ENCODE measurements around the gene ZNF70. TPM values are rescaled to one million over a fixed set of nuclear protein-coding genes. Genes with fewer than 3 reads are reported as not detected.

Gene ZNF70
- total RNA-seq, 1 experiment from 2014 or later: 3.2 TPM

- ChIA-PET CTCF (interaction anchor here (0.6 kb wide), 1 partner anchor 17 kb away, joined by 3 read pairs; no protein-coding TSS in a partner anchor), RAD21 (ENCODE audit: low non-redundant PET in 1 of 2, low total read pairs in 2 of 2, uncharacterized antibody in 2 of 2, unreplicated experiment in 2 of 2) (no interaction called here), POLR2A (no interaction called here)
- no peak for DNase-seq (ENCODE audit: low read depth, low spot score)
- Histone ChIP-seq H3K9me3 (ENCODE audit: control insufficient read depth in 1 of 2, insufficient read depth in 1 of 2, low read depth in 1 of 2, low read length in 2 of 2) (no peaks in the 10 kb centered on the region), H3K27me3 (ENCODE audit: insufficient read depth, low read length) (no peaks in the 10 kb centered on the region), H3K27ac (ENCODE audit: low read depth, low read length) (no peak overlapping the region), H3K4me2 (ENCODE audit: low read length) (no peak overlapping the region), H3K36me3 (ENCODE audit: control insufficient read depth in 1 of 2, insufficient read depth in 2 of 2, low read length in 2 of 2) (no peaks in the 10 kb centered on the region), H2AFZ (ENCODE audit: low read depth, low read length, poor library complexity, severe bottlenecking) (no peak overlapping the region), H3K9me2 (ENCODE audit: insufficient read depth) (no peaks in the 10 kb centered on the region), H3K79me2 (ENCODE audit: insufficient read depth, low read length) (no peaks in the 10 kb centered on the region), H3K9ac (ENCODE audit: low read length) (no peak overlapping the region), H4K20me1 (ENCODE audit: insufficient read depth) (no peaks in the 10 kb centered on the region), H3K4me1 (ENCODE audit: control insufficient read depth in 1 of 2, insufficient read depth in 2 of 2, low read length in 2 of 2) (peaks cover 8 to 25% of the 10 kb centered on the region in 2 experiments), H3K4me3 (replicated peaks in 1 of 2; ENCODE audit: low read depth in 1 of 2, low read length in 2 of 2) (no peak overlapping the region)
- intact Hi-C loops (cut with micrococcal nuclease): no loop called here
- BruUV-seq (replicated peaks): no TSS peak
- no peak for TF ChIP-seq CBX3 (IDR thresholded peaks at IDR 0.05; ENCODE audit: low read depth)
- TF ChIP-seq, protein P1, sequence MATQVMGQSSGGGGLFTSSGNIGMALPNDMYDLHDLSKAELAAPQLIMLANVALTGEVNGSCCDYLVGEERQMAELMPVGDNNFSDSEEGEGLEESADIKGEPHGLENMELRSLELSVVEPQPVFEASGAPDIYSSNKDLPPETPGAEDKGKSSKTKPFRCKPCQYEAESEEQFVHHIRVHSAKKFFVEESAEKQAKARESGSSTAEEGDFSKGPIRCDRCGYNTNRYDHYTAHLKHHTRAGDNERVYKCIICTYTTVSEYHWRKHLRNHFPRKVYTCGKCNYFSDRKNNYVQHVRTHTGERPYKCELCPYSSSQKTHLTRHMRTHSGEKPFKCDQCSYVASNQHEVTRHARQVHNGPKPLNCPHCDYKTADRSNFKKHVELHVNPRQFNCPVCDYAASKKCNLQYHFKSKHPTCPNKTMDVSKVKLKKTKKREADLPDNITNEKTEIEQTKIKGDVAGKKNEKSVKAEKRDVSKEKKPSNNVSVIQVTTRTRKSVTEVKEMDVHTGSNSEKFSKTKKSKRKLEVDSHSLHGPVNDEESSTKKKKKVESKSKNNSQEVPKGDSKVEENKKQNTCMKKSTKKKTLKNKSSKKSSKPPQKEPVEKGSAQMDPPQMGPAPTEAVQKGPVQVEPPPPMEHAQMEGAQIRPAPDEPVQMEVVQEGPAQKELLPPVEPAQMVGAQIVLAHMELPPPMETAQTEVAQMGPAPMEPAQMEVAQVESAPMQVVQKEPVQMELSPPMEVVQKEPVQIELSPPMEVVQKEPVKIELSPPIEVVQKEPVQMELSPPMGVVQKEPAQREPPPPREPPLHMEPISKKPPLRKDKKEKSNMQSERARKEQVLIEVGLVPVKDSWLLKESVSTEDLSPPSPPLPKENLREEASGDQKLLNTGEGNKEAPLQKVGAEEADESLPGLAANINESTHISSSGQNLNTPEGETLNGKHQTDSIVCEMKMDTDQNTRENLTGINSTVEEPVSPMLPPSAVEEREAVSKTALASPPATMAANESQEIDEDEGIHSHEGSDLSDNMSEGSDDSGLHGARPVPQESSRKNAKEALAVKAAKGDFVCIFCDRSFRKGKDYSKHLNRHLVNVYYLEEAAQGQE (IDR thresholded peaks at IDR 0.05; ENCODE audit: low read depth): no peak
- TF ChIP-seq CTCF (IDR thresholded peaks at IDR 0.05 in 2 of 3, conservative IDR thresholded peaks at IDR 0.05 in 1 of 3; ENCODE audit: borderline replicate concordance in 1 of 3, insufficient read depth in 1 of 3, low read depth in 2 of 3, low read length in 2 of 3): no peak
- no peak for TF ChIP-seq TCF7L2 (IDR thresholded peaks at IDR 0.05; ENCODE audit: borderline replicate concordance, extremely low read depth, insufficient read depth, insufficient read length)
- TF ChIP-seq, protein P2, sequence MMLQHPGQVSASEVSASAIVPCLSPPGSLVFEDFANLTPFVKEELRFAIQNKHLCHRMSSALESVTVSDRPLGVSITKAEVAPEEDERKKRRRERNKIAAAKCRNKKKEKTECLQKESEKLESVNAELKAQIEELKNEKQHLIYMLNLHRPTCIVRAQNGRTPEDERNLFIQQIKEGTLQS (IDR thresholded peaks at IDR 0.05): no peak
- no peak for TF ChIP-seq ZFX (IDR thresholded peaks at IDR 0.05)
- no peak for TF ChIP-seq POLR2AphosphoS5 (IDR thresholded peaks at IDR 0.05; ENCODE audit: low read depth, low read length)
- no peak for TF ChIP-seq ZNF274 (IDR thresholded peaks at IDR 0.05; ENCODE audit: low read depth, low read length)
- TF ChIP-seq POLR2A (IDR thresholded peaks at IDR 0.05; ENCODE audit: borderline replicate concordance, extremely low read depth, insufficient read depth, insufficient read length): no peak
- TF ChIP-seq EZH2phosphoT487 (IDR thresholded peaks at IDR 0.05; ENCODE audit: borderline replicate concordance): no peak
- TF ChIP-seq CEBPB (IDR thresholded peaks at IDR 0.05; ENCODE audit: low read depth): no peak
- no peak for TF ChIP-seq SRF (IDR thresholded peaks at IDR 0.05; ENCODE audit: low read depth)
- no peak for TF ChIP-seq SP1 (IDR thresholded peaks at IDR 0.05; ENCODE audit: low read depth)
- no peak for TF ChIP-seq EGR1 (IDR thresholded peaks at IDR 0.05; ENCODE audit: low read depth)
- TF ChIP-seq ELF1 (IDR thresholded peaks at IDR 0.05; ENCODE audit: borderline replicate concordance, low read depth): no peak
- no peak for TF ChIP-seq RAD21 (IDR thresholded peaks at IDR 0.05; ENCODE audit: low read depth)
- no peak for TF ChIP-seq FOSL1 (IDR thresholded peaks at IDR 0.05; ENCODE audit: low read depth)
- no peak for TF ChIP-seq JUND (IDR thresholded peaks at IDR 0.05)
- ATAC-seq: no peak
These were observed 2.5 kb upstream of the ZNF70 start for GRCh38 chr22:23753385-23753784.
